Upper lobe of left lung (tissue), 4 donors: ENCODE results near the gene PPP1R14D.

ENCODE experiments used
- EP300 ChIP-seq, 4 donors: sonication (generic); formaldehyde crosslinking; IDR thresholded peaks; one replicate each; pipeline ENCODE4 v1.5.1; 2017; ENCODE audit warnings: antibody characterized with exemption in 4 of 4, control low read depth in 2 of 4
- POLR2AphosphoS5 ChIP-seq, 2 donors: sonication (generic); formaldehyde crosslinking; IDR thresholded peaks; one replicate each; pipeline ENCODE4 v1.5.1; 2017; ENCODE audit warnings: antibody characterized with exemption in 2 of 2

DNA sequence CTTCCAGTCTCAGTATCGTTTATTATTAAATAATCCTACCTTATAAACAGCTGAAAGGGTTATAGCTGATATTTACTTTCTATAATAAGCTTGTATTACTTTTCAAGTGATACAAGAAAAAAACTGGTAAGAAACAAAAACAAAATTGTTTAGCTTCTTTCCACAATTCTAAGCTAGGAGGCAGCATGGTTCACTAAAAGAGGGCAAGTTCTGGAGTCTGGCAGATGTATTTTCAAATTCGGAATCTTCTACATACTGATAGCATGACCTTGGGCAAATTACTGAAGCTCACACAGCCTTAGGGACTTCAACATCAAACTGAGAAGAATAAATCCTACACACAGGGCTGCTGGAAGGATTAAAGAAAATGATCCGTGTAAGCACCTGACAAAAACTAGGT, 43.3 kb downstream of the PPP1R14D start:
- no peak for TF ChIP-seq EP300 (IDR thresholded peaks at IDR 0.05)
- no peak for TF ChIP-seq POLR2AphosphoS5 (IDR thresholded peaks at IDR 0.05)
